Osteoblast (primary cell): Measurements from ENCODE around the gene RIMBP2. TPM values are rescaled to one million over a fixed set of nuclear protein-coding genes. Genes with fewer than 3 reads are reported as not detected.

Experiments
- DNase-seq: peaks from one replicate; pipeline ENCODE4 v3.0.0; 2011; ENCODE audit warnings: low spot score, mixed read lengths; ENCODE audit not compliant: insufficient read length; ENCODE audit errors: missing footprints
- H2AFZ ChIP-seq: 2 replicates; pipeline ENCODE4 v1.6.0; 2011; ENCODE audit warnings: mild to moderate bottlenecking, low read length
- H3K27ac ChIP-seq: 2 replicates; pipeline ENCODE4 v1.5.1; 2011; ENCODE audit warnings: mild to moderate bottlenecking, low read depth, low read length, moderate library complexity
- H3K27me3 ChIP-seq: 2 replicates; pipeline ENCODE4 v1.6.0; 2012; ENCODE audit warnings: mild to moderate bottlenecking, control low read depth, inconsistent platforms, low read length, moderate library complexity; ENCODE audit not compliant: insufficient read depth
- H3K36me3 ChIP-seq: 2 replicates; pipeline ENCODE4 v1.5.1; 2011; ENCODE audit warnings: mild to moderate bottlenecking, low read length, control low read depth, moderate library complexity; ENCODE audit not compliant: insufficient read depth
- H3K4me1 ChIP-seq: 2 replicates; pipeline ENCODE4 v1.5.1; 2011; ENCODE audit warnings: mild to moderate bottlenecking, low read length, control low read depth, moderate library complexity; ENCODE audit not compliant: insufficient read depth
- H3K4me2 ChIP-seq: 2 replicates; pipeline ENCODE4 v1.6.0; 2011; ENCODE audit warnings: mild to moderate bottlenecking, low read length; ENCODE audit not compliant: insufficient read depth
- H3K4me3 ChIP-seq: fragments of 200-600 bp; sonication (generic); 3 replicates; pipeline ENCODE4 v1.5.1; 2012; ENCODE audit warnings: mild to moderate bottlenecking, low read length, inconsistent platforms; ENCODE audit not compliant: insufficient read depth
- H3K79me2 ChIP-seq: 2 replicates; pipeline ENCODE4 v1.6.0; 2012; ENCODE audit warnings: mild to moderate bottlenecking, low read length, control low read depth, inconsistent platforms; ENCODE audit not compliant: insufficient read depth
- H3K9me3 ChIP-seq: 2 replicates; pipeline ENCODE4 v1.5.1; 2011; ENCODE audit warnings: low read depth, low read length, control low read depth
- H4K20me1 ChIP-seq: 2 replicates; pipeline ENCODE4 v1.6.0; 2012; ENCODE audit warnings: mild to moderate bottlenecking, low read length, control low read depth; ENCODE audit not compliant: insufficient read depth
- CTCF ChIP-seq: IDR thresholded peaks from 2 replicates; pipeline ENCODE4 v1.5.1; 2011; ENCODE audit warnings: mild to moderate bottlenecking, low read depth, low read length, moderate library complexity; ENCODE audit errors: extremely low read depth
- total RNA-seq: library from RNA; depleted of rRNA; stranded (reverse); fragments of >200 nt; gene quantifications from 2 replicates; pipeline ENCODE4 v1.2.3, GENCODE V29; 2012

The RIMBP2 gene
- total RNA-seq, 1 donor, result not detected

DNA sequence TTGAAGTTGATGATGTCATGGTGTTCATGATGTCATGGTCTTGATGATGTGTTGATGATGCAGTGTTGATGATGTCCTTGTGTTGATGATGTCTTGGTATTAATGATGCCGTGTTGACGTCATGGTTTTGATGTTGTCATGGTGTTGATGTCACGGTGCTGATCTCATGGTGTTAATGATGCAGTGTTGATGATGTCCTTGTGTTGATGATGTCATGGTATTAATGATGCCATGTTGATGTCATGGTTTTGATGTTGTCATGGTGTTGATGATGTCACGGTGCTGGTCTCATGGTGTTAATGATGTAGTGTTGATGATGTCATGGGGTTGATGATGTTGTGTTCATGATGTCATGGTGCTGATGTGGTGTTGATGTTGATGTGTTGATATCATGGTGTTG is 48.0 kb upstream of the RIMBP2 start:
- no peak overlapping the region for H3K4me2 ChIP-seq
- H2AFZ ChIP-seq, result no peak overlapping the region
- H3K4me1 ChIP-seq, result no peaks in the 10 kb centered on the region
- no peak for DNase-seq
- H3K79me2 ChIP-seq, result no peaks in the 10 kb centered on the region
- H3K36me3 ChIP-seq, result no peaks in the 10 kb centered on the region
- peaks cover 4% of the 10 kb centered on the region for H3K27me3 ChIP-seq
- no peak overlapping the region for H3K27ac ChIP-seq
- H4K20me1 ChIP-seq, result no peaks in the 10 kb centered on the region
- TF ChIP-seq CTCF, result no peak
- H3K4me3 ChIP-seq, result no peak overlapping the region
- H3K9me3 ChIP-seq, result peaks cover 3% of the 10 kb centered on the region

DNA sequence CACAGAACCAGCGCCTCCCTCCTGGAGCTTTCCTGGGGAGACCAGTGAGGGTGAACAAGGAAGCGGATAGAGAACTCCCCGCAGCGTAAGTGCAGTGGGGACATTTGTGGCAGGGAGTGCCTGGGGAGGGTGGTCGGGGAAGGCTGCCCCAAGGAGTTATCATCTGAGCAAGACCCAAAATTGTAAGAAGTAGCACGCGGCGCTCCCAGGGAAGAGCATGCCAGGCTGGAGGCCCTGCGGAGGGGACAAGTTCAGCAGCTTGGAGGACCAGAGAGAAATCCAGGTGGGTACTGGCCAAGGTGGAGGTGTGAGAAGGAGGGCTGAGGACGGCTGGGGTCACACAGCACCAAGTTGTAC is 46.2 kb upstream of the RIMBP2 start:
- H2AFZ ChIP-seq, result no peak overlapping the region
- no peak for DNase-seq
- no peaks in the 10 kb centered on the region for H3K27me3 ChIP-seq
- H3K9me3 ChIP-seq, result peaks cover 3% of the 10 kb centered on the region
- H3K27ac ChIP-seq, result no peak overlapping the region
- no peak overlapping the region for H3K4me3 ChIP-seq
- H3K4me2 ChIP-seq, result no peak overlapping the region
- TF ChIP-seq CTCF, result no peak
- no peaks in the 10 kb centered on the region for H4K20me1 ChIP-seq
- H3K4me1 ChIP-seq, result no peaks in the 10 kb centered on the region
- no peaks in the 10 kb centered on the region for H3K79me2 ChIP-seq
- H3K36me3 ChIP-seq, result no peaks in the 10 kb centered on the region

- H3K27ac ChIP-seq, result no peak overlapping the region
- no peaks in the 10 kb centered on the region for H3K4me1 ChIP-seq
- H3K4me3 ChIP-seq, result no peak overlapping the region
- H2AFZ ChIP-seq, result no peak overlapping the region
- TF ChIP-seq CTCF, result peak; percentile 62
- peaks cover 3% of the 10 kb centered on the region for H3K9me3 ChIP-seq
- H3K36me3 ChIP-seq, result no peaks in the 10 kb centered on the region
- H3K27me3 ChIP-seq, result no peaks in the 10 kb centered on the region
- no peaks in the 10 kb centered on the region for H4K20me1 ChIP-seq
- no peak overlapping the region for H3K4me2 ChIP-seq
- no peaks in the 10 kb centered on the region for H3K79me2 ChIP-seq
- DNase-seq, result peak; percentile 94
Observed at GRCh38 chr12:130761537-130762318, 45.6 kb upstream of the RIMBP2 start.

DNA sequence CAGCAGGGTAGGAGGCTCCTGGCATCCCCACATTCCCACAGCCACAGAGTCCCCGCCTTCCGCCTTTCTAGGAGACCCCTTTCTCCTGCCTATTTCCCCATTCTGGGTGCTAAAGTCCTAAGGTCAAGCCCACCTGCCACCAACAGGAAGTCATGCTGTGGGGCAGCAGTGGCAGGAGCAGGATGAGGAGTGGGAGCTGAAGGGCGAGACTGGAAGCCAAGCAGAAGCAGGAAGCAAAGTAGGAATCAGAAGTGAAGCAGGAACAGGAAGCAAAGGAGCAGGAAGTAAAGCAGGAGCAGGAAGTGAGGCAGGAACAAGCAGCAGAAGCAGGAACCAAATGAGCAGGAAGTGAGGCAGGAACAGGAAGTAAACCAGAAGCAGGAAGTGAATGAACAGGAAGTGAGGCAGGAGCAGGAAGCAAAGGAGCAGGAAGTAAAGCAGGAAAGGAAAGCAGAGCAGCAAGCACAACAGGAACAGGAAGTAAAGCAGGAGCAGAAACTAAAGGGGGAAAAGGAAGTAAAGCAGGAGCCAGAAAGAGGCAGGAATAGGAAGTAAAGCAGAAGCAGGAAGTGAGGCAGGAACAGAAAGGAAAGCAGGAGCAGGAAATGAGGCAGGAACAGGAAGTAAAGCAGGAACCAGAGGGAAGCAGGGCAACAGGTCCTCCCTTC is 38.3 kb upstream of the RIMBP2 start:
- Histone ChIP-seq H3K9me3 (no peaks in the 10 kb centered on the region), H3K79me2 (no peaks in the 10 kb centered on the region), H4K20me1 (no peaks in the 10 kb centered on the region), H3K36me3 (no peaks in the 10 kb centered on the region), H3K27me3 (no peaks in the 10 kb centered on the region), H2AFZ (no peak overlapping the region), H3K4me2 (no peak overlapping the region), H3K27ac (no peak overlapping the region), H3K4me1 (no peaks in the 10 kb centered on the region), H3K4me3 (no peak overlapping the region)
- DNase-seq, result no peak
- no peak for TF ChIP-seq CTCF
